IMR-90 (cell line): ENCODE data around the gene SLC35F3.

Experiments
- BHLHE40 ChIP-seq: fragments of 150-350 bp; IDR thresholded peaks from 2 replicates; pipeline ENCODE4 v1.6.1; 2016; ENCODE audit warnings: mild to moderate bottlenecking, low read depth, low read length
- CEBPB ChIP-seq: IDR thresholded peaks from 2 replicates; pipeline ENCODE4 v1.6.1; 2012; ENCODE audit warnings: low read depth, low read length, improper control_type of control experiment
- CHD1 ChIP-seq: IDR thresholded peaks from 2 replicates; pipeline ENCODE4 v1.6.1; 2012; ENCODE audit warnings: low read depth, low read length, improper control_type of control experiment
- ELK1 ChIP-seq: fragments of 150-350 bp; IDR thresholded peaks from 2 replicates; pipeline ENCODE4 v1.6.1; 2016; ENCODE audit warnings: low read depth, mild to moderate bottlenecking, low read length, moderate library complexity, borderline replicate concordance
- FOS ChIP-seq: fragments of 150-350 bp; IDR thresholded peaks from 2 replicates; pipeline ENCODE4 v1.6.1; 2016; ENCODE audit warnings: low read depth, low read length
- MXI1 ChIP-seq: IDR thresholded peaks from 2 replicates; pipeline ENCODE4 v1.6.1; 2012; ENCODE audit warnings: low read depth, mild to moderate bottlenecking, low read length, moderate library complexity, borderline replicate concordance
- NFE2L2 ChIP-seq: fragments of 150-350 bp; IDR thresholded peaks from 2 replicates; pipeline ENCODE4 v1.6.1; 2016; ENCODE audit warnings: low read depth, mild to moderate bottlenecking, low read length
- POLR2A ChIP-seq: IDR thresholded peaks from 2 replicates; pipeline ENCODE4 v1.6.1; 2012; ENCODE audit warnings: mild to moderate bottlenecking, low read depth, low read length
- RAD21 ChIP-seq: IDR thresholded peaks from 2 replicates; pipeline ENCODE4 v1.6.1; 2012; ENCODE audit warnings: low read length, improper control_type of control experiment
- RCOR1 ChIP-seq: IDR thresholded peaks from 2 replicates; pipeline ENCODE4 v1.6.1; 2012; ENCODE audit warnings: mild to moderate bottlenecking, low read length, improper control_type of control experiment; ENCODE audit not compliant: insufficient replicate concordance
- RFX5 ChIP-seq: IDR thresholded peaks from 2 replicates; pipeline ENCODE4 v1.8.0; 2012; ENCODE audit warnings: low read depth, mild to moderate bottlenecking, low read length, moderate library complexity
- SMC3 ChIP-seq: fragments of 150-350 bp; IDR thresholded peaks from 2 replicates; pipeline ENCODE4 v1.6.1; 2016; ENCODE audit warnings: low read depth, mild to moderate bottlenecking, antibody characterized with exemption, low read length, moderate library complexity
- USF2 ChIP-seq: fragments of 150-350 bp; IDR thresholded peaks from 2 replicates; pipeline ENCODE4 v1.6.1; 2017; ENCODE audit warnings: mild to moderate bottlenecking, antibody characterized with exemption, low read length, low read depth
- TF ChIP-seq, protein P1 (sequence below): conservative IDR thresholded peaks from 2 replicates; pipeline ENCODE4 v1.5.1; 2012; ENCODE audit warnings: mild to moderate bottlenecking, low read depth, low read length, improper control_type of control experiment

- TF ChIP-seq, protein P1, sequence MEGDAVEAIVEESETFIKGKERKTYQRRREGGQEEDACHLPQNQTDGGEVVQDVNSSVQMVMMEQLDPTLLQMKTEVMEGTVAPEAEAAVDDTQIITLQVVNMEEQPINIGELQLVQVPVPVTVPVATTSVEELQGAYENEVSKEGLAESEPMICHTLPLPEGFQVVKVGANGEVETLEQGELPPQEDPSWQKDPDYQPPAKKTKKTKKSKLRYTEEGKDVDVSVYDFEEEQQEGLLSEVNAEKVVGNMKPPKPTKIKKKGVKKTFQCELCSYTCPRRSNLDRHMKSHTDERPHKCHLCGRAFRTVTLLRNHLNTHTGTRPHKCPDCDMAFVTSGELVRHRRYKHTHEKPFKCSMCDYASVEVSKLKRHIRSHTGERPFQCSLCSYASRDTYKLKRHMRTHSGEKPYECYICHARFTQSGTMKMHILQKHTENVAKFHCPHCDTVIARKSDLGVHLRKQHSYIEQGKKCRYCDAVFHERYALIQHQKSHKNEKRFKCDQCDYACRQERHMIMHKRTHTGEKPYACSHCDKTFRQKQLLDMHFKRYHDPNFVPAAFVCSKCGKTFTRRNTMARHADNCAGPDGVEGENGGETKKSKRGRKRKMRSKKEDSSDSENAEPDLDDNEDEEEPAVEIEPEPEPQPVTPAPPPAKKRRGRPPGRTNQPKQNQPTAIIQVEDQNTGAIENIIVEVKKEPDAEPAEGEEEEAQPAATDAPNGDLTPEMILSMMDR: no peak
- TF ChIP-seq POLR2A (no peak), ELK1 (no peak), CEBPB (no peak), USF2 (no peak), MXI1 (no peak), RCOR1 (no peak), RAD21 (no peak), SMC3 (no peak), CHD1 (no peak), NFE2L2 (no peak), BHLHE40 (no peak), RFX5 (no peak), FOS (no peak)
These were observed 109.7 kb downstream of the SLC35F3 start for GRCh38 chr1:234014208-234014607.
